Neuronal stem cell (in vitro differentiated cells): ENCODE data around the gene AVL9.

ENCODE experiments used
- DNase-seq: peaks from one replicate; pipeline ENCODE4 v3.0.0-alpha.2; 2013; ENCODE audit warnings: low spot score
- H2AFZ ChIP-seq: one replicate; pipeline ENCODE4 v1.6.1; 2013; ENCODE audit warnings: mild to moderate bottlenecking, low read length, inconsistent platforms
- H2AK5ac ChIP-seq: 2 replicates; pipeline ENCODE4 v1.6.1; 2013; ENCODE audit warnings: low read depth, mild to moderate bottlenecking, inconsistent platforms, low read length, moderate library complexity, mixed read lengths
- H2BK120ac ChIP-seq: 2 replicates; pipeline ENCODE4 v1.6.1; 2013; ENCODE audit warnings: low read depth, mild to moderate bottlenecking, inconsistent platforms, low read length, moderate library complexity, mixed read lengths
- H2BK12ac ChIP-seq: one replicate; pipeline ENCODE4 v1.6.1; 2013; ENCODE audit warnings: low read length, inconsistent platforms
- H2BK15ac ChIP-seq: 2 replicates; pipeline ENCODE4 v1.6.1; 2013; ENCODE audit warnings: mild to moderate bottlenecking, low read length, inconsistent platforms, mixed read lengths
- H2BK5ac ChIP-seq: one replicate; pipeline ENCODE4 v1.6.1; 2013; ENCODE audit warnings: inconsistent platforms, mild to moderate bottlenecking, low read length, moderate library complexity
- H3K14ac ChIP-seq: one replicate; pipeline ENCODE4 v1.6.1; 2013; ENCODE audit warnings: low read length, inconsistent platforms
- H3K18ac ChIP-seq: 2 replicates; pipeline ENCODE4 v1.6.1; 2013; ENCODE audit warnings: low read length, inconsistent platforms
- H3K23ac ChIP-seq: 2 replicates; pipeline ENCODE4 v1.6.1; 2013; ENCODE audit warnings: low read depth, mild to moderate bottlenecking, mixed read lengths, low read length, inconsistent platforms; ENCODE audit not compliant: poor library complexity
- H3K27ac ChIP-seq: replicated peaks from 3 replicates; pipeline ENCODE4 v1.5.1; 2013; ENCODE audit warnings: low read length, inconsistent platforms
- H3K27me3 ChIP-seq, 3 experiments: 2 replicates each; pipeline ENCODE4 v1.6.1; 2013; ENCODE audit warnings: low read length in 3 of 3, mild to moderate bottlenecking in 2 of 3, inconsistent platforms in 1 of 3, low read depth in 1 of 3, mixed read lengths in 1 of 3, moderate library complexity in 1 of 3; ENCODE audit not compliant: control insufficient read depth in 3 of 3, insufficient read depth in 3 of 3
- H3K36me3 ChIP-seq, 2 donors: replicated peaks in 1 of 2; 2 replicates each; pipeline ENCODE4 v1.6.1; 2013; ENCODE audit warnings: low read length in 2 of 2; ENCODE audit not compliant: control insufficient read depth in 2 of 2, insufficient read depth in 2 of 2
- H3K4ac ChIP-seq: 2 replicates; pipeline ENCODE4 v1.6.1; 2013; ENCODE audit warnings: inconsistent platforms, mild to moderate bottlenecking, low read length, moderate library complexity
- H3K4me1 ChIP-seq, 2 donors: 1 replicate in 1 of 2; 2 replicates in 1 of 2; pipeline ENCODE4 v1.6.1; 2013; ENCODE audit warnings: low read length in 2 of 2, low read depth in 1 of 2; ENCODE audit not compliant: control insufficient read depth in 2 of 2, insufficient read depth in 1 of 2
- H3K4me2 ChIP-seq: one replicate; pipeline ENCODE4 v1.6.1; 2013; ENCODE audit warnings: mild to moderate bottlenecking, low read length, inconsistent platforms; ENCODE audit not compliant: insufficient read depth, poor library complexity, severe bottlenecking
- H3K4me3 ChIP-seq, 2 donors: 2 replicates each; pipeline ENCODE4 v1.5.1; 2013; ENCODE audit warnings: low read length in 2 of 2, mild to moderate bottlenecking in 2 of 2, inconsistent platforms in 1 of 2, moderate library complexity in 1 of 2
- H3K79me1 ChIP-seq: one replicate; pipeline ENCODE4 v1.6.1; 2013; ENCODE audit warnings: low read depth, mild to moderate bottlenecking, inconsistent platforms, low read length, moderate library complexity
- H3K9ac ChIP-seq: one replicate; pipeline ENCODE4 v1.6.1; 2013; ENCODE audit warnings: mild to moderate bottlenecking, low read depth, low read length, inconsistent platforms; ENCODE audit not compliant: poor library complexity
- H3K9me3 ChIP-seq, 2 donors: replicated peaks in 1 of 2; 2 replicates each; pipeline versions ENCODE3 to v1.6.1; 2013; ENCODE audit warnings: low read length in 2 of 2, mild to moderate bottlenecking in 2 of 2, inconsistent platforms in 1 of 2, low read depth in 1 of 2, mixed read lengths in 1 of 2, moderate library complexity in 1 of 2; ENCODE audit not compliant: control insufficient read depth in 2 of 2, insufficient read depth in 1 of 2
- H4K8ac ChIP-seq: one replicate; pipeline ENCODE4 v1.6.1; 2013; ENCODE audit warnings: low read depth, mild to moderate bottlenecking, inconsistent platforms, low read length, moderate library complexity
- H4K91ac ChIP-seq: one replicate; pipeline ENCODE4 v1.6.1; 2013; ENCODE audit warnings: low read length, low read depth, mild to moderate bottlenecking, inconsistent platforms; ENCODE audit not compliant: poor library complexity
- WGBS, 2 donors: extraction: QIAGEN DNeasy Blood & Tissue Kit; methylation state at CpG; one replicate each; pipeline ENCODE4 v1.1.7; 2013; ENCODE audit warnings: missing lambda C conversion rate in 2 of 2, mixed read lengths in 1 of 2; ENCODE audit not compliant: insufficient read length in 2 of 2, insufficient replicate concordance in 1 of 2; ENCODE audit errors: extremely low coverage in 2 of 2; 5-methylcytosine and 5-hydroxymethylcytosine counted together

Gene AVL9

GRCh38 chr7:32536585-32536984 is 41.3 kb downstream of the AVL9 start:
- H2AFZ ChIP-seq = no peak overlapping the region
- H4K8ac ChIP-seq = no peak overlapping the region
- no peaks in the 10 kb centered on the region for H3K27me3 ChIP-seq
- H3K4me2 ChIP-seq = no peak overlapping the region
- no peak overlapping the region for H3K14ac ChIP-seq
- H3K36me3 ChIP-seq = peaks cover 0 to 8% of the 10 kb centered on the region in 2 donors
- no peak overlapping the region for H3K27ac ChIP-seq
- no peak overlapping the region for H2BK5ac ChIP-seq
- H4K91ac ChIP-seq = no peak overlapping the region
- H2AK5ac ChIP-seq = no peak overlapping the region
- H2BK12ac ChIP-seq = no peak overlapping the region
- no peak overlapping the region for H3K4ac ChIP-seq
- H3K79me1 ChIP-seq = no peaks in the 10 kb centered on the region
- H3K4me1 ChIP-seq = peaks cover 0 to under 1% of the 10 kb centered on the region in 2 donors
- no peaks in the 10 kb centered on the region for H3K9me3 ChIP-seq
- WGBS, 2 donors = no CpG with 5 or more reads among the region's 1 CpG
- no peak overlapping the region for H3K4me3 ChIP-seq
- H3K9ac ChIP-seq = no peak overlapping the region
- DNase-seq = no peak
- no peak overlapping the region for H2BK15ac ChIP-seq
- no peak overlapping the region for H2BK120ac ChIP-seq
- H3K18ac ChIP-seq = no peak overlapping the region
- no peak overlapping the region for H3K23ac ChIP-seq

DNA sequence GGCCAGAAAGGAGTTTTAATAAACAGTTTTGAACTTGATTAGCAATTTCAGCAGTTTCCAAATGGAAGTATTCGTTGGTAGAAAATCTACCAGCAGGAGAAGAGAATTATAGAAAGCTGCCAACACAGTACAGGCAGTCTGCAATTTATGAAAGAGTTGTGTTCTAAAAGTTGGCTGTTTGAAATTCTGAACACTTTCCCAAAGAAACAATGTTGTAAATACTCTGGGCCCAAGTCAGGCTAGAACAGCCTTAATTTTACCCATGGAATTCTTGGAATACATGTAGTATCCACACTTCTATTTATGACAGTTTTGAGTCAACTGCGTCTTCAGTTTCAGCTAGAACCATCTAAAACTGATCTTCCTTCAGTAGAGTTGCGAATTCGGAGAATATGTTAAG is 42.5 kb downstream of the AVL9 start:
- no peak for DNase-seq
- H3K18ac ChIP-seq = no peak overlapping the region
- no CpG with 5 or more reads among the region's 4 CpGs for WGBS, 2 donors
- H3K23ac ChIP-seq = no peak overlapping the region
- H3K4me2 ChIP-seq = no peak overlapping the region
- no peak overlapping the region for H3K4ac ChIP-seq
- H2AFZ ChIP-seq = no peak overlapping the region
- H3K27ac ChIP-seq = no peak overlapping the region
- H2AK5ac ChIP-seq = no peak overlapping the region
- H3K14ac ChIP-seq = no peak overlapping the region
- peaks cover 0 to 4% of the 10 kb centered on the region in 2 donors for H3K36me3 ChIP-seq
- no peaks in the 10 kb centered on the region for H3K27me3 ChIP-seq
- H2BK5ac ChIP-seq = no peak overlapping the region
- no peak overlapping the region for H3K4me3 ChIP-seq
- no peaks in the 10 kb centered on the region for H3K9me3 ChIP-seq
- H4K8ac ChIP-seq = no peak overlapping the region
- no peak overlapping the region for H2BK15ac ChIP-seq
- H2BK120ac ChIP-seq = no peak overlapping the region
- H3K4me1 ChIP-seq = no peaks in the 10 kb centered on the region
- H2BK12ac ChIP-seq = no peak overlapping the region
- no peak overlapping the region for H3K9ac ChIP-seq
- H4K91ac ChIP-seq = no peak overlapping the region
- H3K79me1 ChIP-seq = no peaks in the 10 kb centered on the region

GRCh38 chr7:32539366-32539765 is 44.1 kb downstream of the AVL9 start:
- no peaks in the 10 kb centered on the region for H3K27me3 ChIP-seq
- H3K4ac ChIP-seq = no peak overlapping the region
- no peaks in the 10 kb centered on the region for H3K9me3 ChIP-seq
- H3K23ac ChIP-seq = no peak overlapping the region
- H2BK15ac ChIP-seq = no peak overlapping the region
- no peak overlapping the region for H3K4me3 ChIP-seq
- DNase-seq = no peak
- no peak overlapping the region for H2AK5ac ChIP-seq
- no peak overlapping the region for H2BK120ac ChIP-seq
- no peak overlapping the region for H2AFZ ChIP-seq
- no peak overlapping the region for H3K27ac ChIP-seq
- H2BK12ac ChIP-seq = no peak overlapping the region
- no peak overlapping the region for H3K9ac ChIP-seq
- no CpG with 5 or more reads among the region's 2 CpGs for WGBS, 2 donors
- no peak overlapping the region for H4K91ac ChIP-seq
- H3K36me3 ChIP-seq = peaks cover 3 to 18% of the 10 kb centered on the region in 2 donors
- no peak overlapping the region for H3K4me2 ChIP-seq
- no peaks in the 10 kb centered on the region for H3K4me1 ChIP-seq
- H3K79me1 ChIP-seq = no peaks in the 10 kb centered on the region
- H4K8ac ChIP-seq = no peak overlapping the region
- no peak overlapping the region for H2BK5ac ChIP-seq
- no peak overlapping the region for H3K14ac ChIP-seq
- H3K18ac ChIP-seq = no peak overlapping the region

GRCh38 chr7:32539919-32540531 is 44.7 kb downstream of the AVL9 start:
- H2AK5ac ChIP-seq = no peak overlapping the region
- no peak overlapping the region for H3K4ac ChIP-seq
- no peaks in the 10 kb centered on the region for H3K27me3 ChIP-seq
- H3K23ac ChIP-seq = no peak overlapping the region
- no peak overlapping the region for H3K14ac ChIP-seq
- H3K4me1 ChIP-seq = no peaks in the 10 kb centered on the region
- WGBS, 2 donors = no CpG with 5 or more reads among the region's 4 CpGs
- H3K36me3 ChIP-seq = peaks cover 3 to 25% of the 10 kb centered on the region in 2 donors
- H3K4me3 ChIP-seq = no peak overlapping the region
- no peak overlapping the region for H3K4me2 ChIP-seq
- no peak overlapping the region for H3K27ac ChIP-seq
- H2BK12ac ChIP-seq = no peak overlapping the region
- H4K91ac ChIP-seq = no peak overlapping the region
- no peak overlapping the region for H2BK15ac ChIP-seq
- H4K8ac ChIP-seq = no peak overlapping the region
- no peak overlapping the region for H2BK5ac ChIP-seq
- no peaks in the 10 kb centered on the region for H3K9me3 ChIP-seq
- H3K9ac ChIP-seq = no peak overlapping the region
- H2AFZ ChIP-seq = no peak overlapping the region
- no peak overlapping the region for H2BK120ac ChIP-seq
- DNase-seq = no peak
- H3K79me1 ChIP-seq = no peaks in the 10 kb centered on the region
- H3K18ac ChIP-seq = no peak overlapping the region
